Measurements from ENCODE around the gene ZFP14.

ZFP14 gene

GRCh38 chr19:36378625-36379509 is at the start of gene ZFP14:
TSS of gene ZFP14 (minus strand) at chr19:36379201. CDS start at chr19:36367892, 11,309 bp downstream.
- peaks cover 18% of the 10 kb centered on the region for H3K9me3 Mint-ChIP-seq

DNA sequence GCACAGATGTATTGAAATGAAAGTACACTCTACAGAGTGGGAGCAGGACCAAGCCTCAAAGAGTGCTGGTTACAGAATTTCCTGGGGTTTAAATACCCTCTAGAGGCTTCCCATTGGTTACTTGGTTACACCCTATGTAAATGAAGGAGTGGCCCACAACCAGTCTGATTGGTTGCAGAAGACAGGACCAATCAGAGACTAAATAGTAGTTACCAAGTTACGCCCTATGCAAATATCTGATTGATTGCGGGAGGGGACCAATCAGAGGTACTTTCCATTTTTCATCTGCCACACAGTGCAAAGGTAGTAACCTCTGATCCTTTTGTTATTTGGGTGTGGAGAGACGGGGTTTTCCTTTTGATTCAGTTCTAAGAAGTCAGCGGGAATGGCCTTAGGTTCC is 44.9 kb upstream of the ZFP14 start:
- peaks cover 4% of the 10 kb centered on the region for H3K36me3 Mint-ChIP-seq (ENCODE audit: low read depth)
- H3K4me1 Mint-ChIP-seq (ENCODE audit: low read depth) = peaks cover 3% of the 10 kb centered on the region

More at GRCh38 chr19:36378625-36379509, at the start of gene ZFP14:
- Mint-ChIP-seq H3K27me3 (ENCODE audit: low read depth) (no peaks in the 10 kb centered on the region), H3K27ac (peak within 1 kb of the TSS; percentile 88), H3K4me3 (peak within 1 kb of the TSS; percentile 86), H3K36me3 (ENCODE audit: low read depth) (peaks cover 2% of the 10 kb centered on the region), H3K4me1 (ENCODE audit: low read depth) (peaks cover 12% of the 10 kb centered on the region)

DNA sequence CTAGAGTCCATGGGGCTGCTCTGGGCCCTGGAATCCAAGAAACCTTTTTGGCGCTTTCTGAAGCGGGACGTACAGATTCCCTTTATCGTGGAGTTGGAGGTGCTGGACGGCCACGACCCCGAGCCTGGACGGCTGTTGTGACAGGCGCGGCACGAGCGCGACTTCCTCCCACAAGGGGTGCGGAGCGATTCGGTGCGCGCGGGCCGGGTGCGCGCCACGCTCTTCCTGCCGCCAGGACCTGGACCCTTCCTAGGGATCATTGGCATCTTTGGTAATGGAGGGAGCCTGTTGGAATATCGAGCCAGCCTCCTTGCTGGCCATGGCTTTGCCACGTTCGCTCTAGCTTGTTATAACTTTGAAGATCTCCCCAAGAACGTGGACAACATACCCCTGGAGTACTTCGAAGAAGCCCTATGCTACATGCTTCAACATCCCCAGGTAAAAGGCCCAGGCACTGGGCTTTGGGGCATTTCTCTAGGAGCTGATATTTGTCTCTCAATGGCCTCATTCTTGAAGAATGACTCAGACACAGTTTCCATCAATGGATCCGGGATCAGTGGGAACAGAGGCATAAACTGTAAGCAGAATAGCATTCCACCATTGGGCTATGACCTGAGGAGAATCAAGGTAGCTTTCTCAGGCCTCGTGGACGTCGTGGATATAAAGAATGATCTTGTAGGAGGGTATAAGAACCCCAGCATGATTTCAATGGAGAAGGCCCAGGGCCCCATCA is 42.9 kb upstream of the ZFP14 start:
- Mint-ChIP-seq H3K27ac (no peak overlapping the region), H3K36me3 (ENCODE audit: low read depth) (peaks cover 13% of the 10 kb centered on the region), H3K4me1 (ENCODE audit: low read depth) (peaks cover 16% of the 10 kb centered on the region), H3K27me3 (ENCODE audit: low read depth) (peaks cover 9% of the 10 kb centered on the region), H3K4me3 (peak overlapping the region; percentile 19), H3K9me3 (peaks cover 55% of the 10 kb centered on the region)

More for the DNA sequence above, 44.9 kb upstream of the ZFP14 start:
- no peak overlapping the region for H3K4me3 Mint-ChIP-seq
- H3K27me3 Mint-ChIP-seq (ENCODE audit: low read depth) = peaks cover 9% of the 10 kb centered on the region
- H3K27ac Mint-ChIP-seq = no peak overlapping the region
- peaks cover 51% of the 10 kb centered on the region for H3K9me3 Mint-ChIP-seq

DNA sequence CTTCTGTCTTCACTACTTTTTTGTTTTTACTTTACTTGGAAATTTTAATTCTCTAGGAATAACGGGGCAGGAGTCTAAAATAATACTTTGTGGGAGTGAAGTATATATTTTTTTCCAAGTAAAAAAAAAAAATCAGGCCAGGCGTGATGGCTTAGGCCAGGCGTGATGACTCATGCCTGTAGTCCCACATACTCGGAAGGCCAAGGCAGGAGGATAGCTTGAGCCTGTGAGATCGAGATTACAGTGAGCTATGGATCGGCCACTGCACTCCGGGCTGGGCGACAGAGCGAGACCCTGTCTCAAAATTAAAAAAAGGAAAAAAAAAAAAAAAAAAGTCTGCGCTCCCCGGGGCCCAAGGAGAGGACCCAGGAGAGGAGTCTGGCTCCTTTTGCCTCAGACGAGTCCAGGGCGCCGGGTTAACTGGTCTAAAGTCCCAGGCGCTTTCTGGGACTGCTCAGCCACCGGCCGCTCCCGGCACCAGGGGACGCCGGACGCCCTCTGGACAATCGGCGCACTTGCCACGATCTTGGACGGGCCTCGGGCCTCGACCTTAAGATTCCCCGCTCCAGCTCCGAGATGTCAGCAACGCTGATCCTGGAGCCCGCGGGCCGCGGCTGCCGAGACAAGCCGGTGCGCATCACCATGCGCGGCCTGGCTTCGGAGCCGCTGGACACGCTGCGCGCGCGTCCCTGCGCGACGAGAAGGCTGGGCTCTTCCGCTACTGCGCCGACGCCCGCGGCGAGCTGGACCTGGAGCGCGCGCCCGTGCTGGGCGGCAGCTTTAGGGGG is 42.2 kb upstream of the ZFP14 start:
- Mint-ChIP-seq H3K4me1 (ENCODE audit: low read depth) (peaks cover 16% of the 10 kb centered on the region), H3K27me3 (ENCODE audit: low read depth) (peaks cover 9% of the 10 kb centered on the region), H3K4me3 (peak overlapping the region; percentile 12), H3K36me3 (ENCODE audit: low read depth) (peaks cover 15% of the 10 kb centered on the region), H3K9me3 (peaks cover 55% of the 10 kb centered on the region), H3K27ac (no peak overlapping the region)

- H3K27me3 Mint-ChIP-seq (ENCODE audit: low read depth) = peaks cover 9% of the 10 kb centered on the region
- peaks cover 52% of the 10 kb centered on the region for H3K9me3 Mint-ChIP-seq
- H3K27ac Mint-ChIP-seq = peak within 1 kb of the TSS; percentile 93
- peaks cover 26% of the 10 kb centered on the region for H3K36me3 Mint-ChIP-seq (ENCODE audit: low read depth)
- H3K4me1 Mint-ChIP-seq (ENCODE audit: low read depth) = peaks cover 16% of the 10 kb centered on the region
- H3K4me3 Mint-ChIP-seq = peak within 1 kb of the TSS; percentile 96
These were observed 39.4 kb upstream of the ZFP14 start, which contains the start of gene ZFP82 for GRCh38 chr19:36418287-36419001. TSS of gene ZFP82 (minus strand) at chr19:36418644. CDS start at chr19:36409789, 8,855 bp downstream.

DNA sequence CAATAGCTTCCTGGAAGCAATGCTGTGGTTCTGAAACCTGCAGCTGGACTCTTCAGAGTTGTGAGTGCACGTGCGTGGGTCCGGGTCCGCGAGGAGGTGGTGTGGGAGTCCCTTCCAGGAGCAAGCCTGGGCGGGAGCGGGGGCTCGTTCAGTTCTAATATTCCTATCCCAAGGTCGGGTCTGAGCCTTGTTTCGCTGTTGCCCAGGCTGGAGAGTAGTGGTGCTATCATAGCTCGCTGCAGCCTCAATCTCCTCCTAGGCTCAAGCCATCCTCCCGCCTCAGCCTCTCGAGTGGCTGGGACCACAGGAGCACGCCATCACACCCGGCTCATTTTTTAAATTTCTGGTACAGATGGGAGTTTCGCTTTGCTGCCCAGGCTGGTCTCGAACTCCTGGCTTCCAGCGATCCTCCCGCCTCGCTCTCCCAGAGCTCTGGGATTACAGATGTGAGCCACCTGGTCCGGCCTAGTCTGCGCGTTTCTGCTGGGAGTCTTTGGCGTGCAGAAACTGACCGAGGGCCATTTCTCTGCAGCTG is 38.8 kb upstream of the ZFP14 start:
- Mint-ChIP-seq H3K4me3 (peak overlapping the region; percentile 96), H3K4me1 (ENCODE audit: low read depth) (peaks cover 16% of the 10 kb centered on the region), H3K9me3 (peaks cover 53% of the 10 kb centered on the region), H3K36me3 (ENCODE audit: low read depth) (peaks cover 28% of the 10 kb centered on the region), H3K27ac (peak overlapping the region; percentile 93), H3K27me3 (ENCODE audit: low read depth) (peaks cover 9% of the 10 kb centered on the region)

DNA sequence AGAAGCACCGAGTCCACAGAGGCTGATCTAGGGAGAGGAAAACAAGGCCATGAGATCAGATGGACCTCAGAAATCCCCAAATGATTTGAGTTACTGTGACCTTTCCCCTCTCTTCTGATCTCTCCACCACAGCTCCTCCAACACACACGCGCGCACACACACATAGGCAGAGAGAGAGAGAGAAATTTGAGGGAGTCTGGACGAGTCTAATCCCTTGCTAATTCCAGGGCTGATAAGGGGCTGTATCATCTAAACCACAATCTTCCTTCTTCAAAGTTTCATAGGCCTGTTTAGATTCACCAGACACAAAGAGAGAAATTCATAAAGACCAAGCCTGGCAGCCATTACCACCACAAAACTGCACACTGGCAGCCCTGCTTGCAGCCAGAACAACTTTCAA is 30.8 kb upstream of the ZFP14 start:
- Mint-ChIP-seq H3K36me3 (ENCODE audit: low read depth) (peaks cover 57% of the 10 kb centered on the region), H3K4me1 (ENCODE audit: low read depth) (no peaks in the 10 kb centered on the region), H3K27ac (no peak overlapping the region), H3K27me3 (ENCODE audit: low read depth) (no peaks in the 10 kb centered on the region), H3K4me3 (no peak overlapping the region), H3K9me3 (peaks cover 58% of the 10 kb centered on the region)

GRCh38 chr19:36408101-36408500 is 29.1 kb upstream of the ZFP14 start:
- H3K27me3 Mint-ChIP-seq (ENCODE audit: low read depth) = no peaks in the 10 kb centered on the region
- H3K9me3 Mint-ChIP-seq = peaks cover 63% of the 10 kb centered on the region
- peaks cover 68% of the 10 kb centered on the region for H3K36me3 Mint-ChIP-seq (ENCODE audit: low read depth)
- H3K27ac Mint-ChIP-seq = no peak overlapping the region
- no peak overlapping the region for H3K4me3 Mint-ChIP-seq
- H3K4me1 Mint-ChIP-seq (ENCODE audit: low read depth) = no peaks in the 10 kb centered on the region

DNA sequence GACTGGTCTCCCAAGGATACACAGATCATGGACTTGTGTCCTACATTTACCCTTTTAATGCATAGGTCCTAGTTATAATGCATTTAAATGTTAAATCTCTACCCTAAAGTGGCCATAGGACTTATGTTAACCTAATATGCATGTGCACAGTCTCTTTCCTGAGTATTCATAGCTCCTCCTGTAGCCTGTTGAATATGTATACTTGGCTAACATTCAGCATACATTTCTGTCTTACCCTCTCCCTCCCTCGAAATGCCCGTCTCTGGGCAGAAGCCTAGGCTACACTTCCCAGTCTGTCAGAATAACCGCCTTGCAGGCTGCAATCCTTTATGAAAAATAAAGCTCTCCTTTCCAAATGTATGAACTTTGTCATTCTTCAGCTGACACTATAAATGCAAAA is 25.5 kb upstream of the ZFP14 start:
- H3K27me3 Mint-ChIP-seq (ENCODE audit: low read depth) = no peaks in the 10 kb centered on the region
- peaks cover 74% of the 10 kb centered on the region for H3K36me3 Mint-ChIP-seq (ENCODE audit: low read depth)
- H3K4me1 Mint-ChIP-seq (ENCODE audit: low read depth) = no peaks in the 10 kb centered on the region
- H3K9me3 Mint-ChIP-seq = peaks cover 56% of the 10 kb centered on the region
- no peak overlapping the region for H3K27ac Mint-ChIP-seq
- no peak overlapping the region for H3K4me3 Mint-ChIP-seq

- Mint-ChIP-seq H3K4me3 (no peak overlapping the region), H3K4me1 (ENCODE audit: low read depth) (no peaks in the 10 kb centered on the region), H3K27me3 (ENCODE audit: low read depth) (no peaks in the 10 kb centered on the region), H3K27ac (no peak overlapping the region), H3K36me3 (ENCODE audit: low read depth) (peaks cover 67% of the 10 kb centered on the region), H3K9me3 (peaks cover 49% of the 10 kb centered on the region)
These were observed 22.5 kb upstream of the ZFP14 start for GRCh38 chr19:36401475-36401874.

GRCh38 chr19:36398571-36398970 is 19.6 kb upstream of the ZFP14 start:
- no peak overlapping the region for H3K4me3 Mint-ChIP-seq
- no peaks in the 10 kb centered on the region for H3K27me3 Mint-ChIP-seq (ENCODE audit: low read depth)
- no peak overlapping the region for H3K27ac Mint-ChIP-seq
- H3K36me3 Mint-ChIP-seq (ENCODE audit: low read depth) = peaks cover 64% of the 10 kb centered on the region
- no peaks in the 10 kb centered on the region for H3K4me1 Mint-ChIP-seq (ENCODE audit: low read depth)
- H3K9me3 Mint-ChIP-seq = peaks cover 49% of the 10 kb centered on the region

DNA sequence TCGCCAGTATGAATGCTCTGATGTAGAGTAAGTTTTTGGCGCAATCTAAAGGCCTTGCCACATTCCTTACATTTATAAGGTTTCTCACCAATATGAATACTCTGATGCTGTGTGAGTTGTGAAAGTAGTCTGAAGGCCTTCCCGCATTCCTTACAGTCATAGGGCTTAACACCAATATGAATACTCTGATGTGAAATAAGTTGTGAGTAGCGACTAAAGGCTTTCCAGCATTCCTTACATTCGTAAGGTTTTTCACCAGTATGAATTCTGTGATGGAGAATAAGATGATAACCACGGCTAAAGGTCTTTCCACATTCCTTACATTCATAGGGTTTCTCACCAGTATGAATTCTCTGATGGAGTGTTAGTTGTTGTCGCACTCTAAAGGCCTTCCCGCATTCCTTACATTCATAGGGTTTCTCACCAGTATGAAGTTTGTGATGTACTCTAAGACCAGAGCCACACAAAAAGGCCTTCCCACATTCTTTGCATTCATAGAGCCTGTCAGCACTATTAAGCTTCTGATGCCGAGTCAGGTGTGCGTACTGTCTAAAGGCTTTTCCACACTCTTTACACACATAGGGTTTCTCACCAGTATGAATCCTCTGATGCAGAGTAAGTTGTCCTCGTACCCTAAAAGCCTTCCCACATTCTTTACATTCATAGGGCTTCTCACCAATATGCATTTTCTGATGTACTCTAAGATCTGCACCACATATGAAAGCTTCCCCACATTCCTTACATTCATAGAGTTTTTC is 14.1 kb upstream of the ZFP14 start:
- Mint-ChIP-seq H3K36me3 (ENCODE audit: low read depth) (peaks cover 51% of the 10 kb centered on the region), H3K4me1 (ENCODE audit: low read depth) (no peaks in the 10 kb centered on the region), H3K4me3 (no peak overlapping the region), H3K27me3 (ENCODE audit: low read depth) (no peaks in the 10 kb centered on the region), H3K9me3 (peaks cover 59% of the 10 kb centered on the region), H3K27ac (no peak overlapping the region)

- H3K4me1 Mint-ChIP-seq (ENCODE audit: low read depth) = peaks cover 12% of the 10 kb centered on the region
- peaks cover 18% of the 10 kb centered on the region for H3K9me3 Mint-ChIP-seq
- no peaks in the 10 kb centered on the region for H3K27me3 Mint-ChIP-seq (ENCODE audit: low read depth)
- peak overlapping the region; percentile 86 for H3K4me3 Mint-ChIP-seq
- peaks cover 2% of the 10 kb centered on the region for H3K36me3 Mint-ChIP-seq (ENCODE audit: low read depth)
- H3K27ac Mint-ChIP-seq = peak overlapping the region; percentile 36
These were observed 464 bp upstream of the ZFP14 start for GRCh38 chr19:36379510-36379819.
